ENCODE data around the gene IGSF10. TPM values are rescaled to one million over a fixed set of nuclear protein-coding genes. Genes with fewer than 3 reads are reported as not detected.

IGSF10 gene
- total and polyA plus RNA-seq, 2 of the 8 experiments (the other 6 are each of a cell fraction or from before 2014, with no cell fraction given), result 0.59 to 0.95 TPM

GRCh38 chr3:151501923-151502632 lies 41.2 kb upstream of the IGSF10 start (continued):
- TF ChIP-seq CHD7 (IDR thresholded peaks at IDR 0.05; ENCODE audit: insufficient replicate concordance, low read length) (no peak), KDM5A (IDR thresholded peaks at IDR 0.05; ENCODE audit: low read length) (no peak), EZH2 (IDR thresholded peaks at IDR 0.05; ENCODE audit: low read depth, low read length, severe bottlenecking) (no peak)
